ENCODE data around the gene SDK1.

The SDK1 gene

DNA sequence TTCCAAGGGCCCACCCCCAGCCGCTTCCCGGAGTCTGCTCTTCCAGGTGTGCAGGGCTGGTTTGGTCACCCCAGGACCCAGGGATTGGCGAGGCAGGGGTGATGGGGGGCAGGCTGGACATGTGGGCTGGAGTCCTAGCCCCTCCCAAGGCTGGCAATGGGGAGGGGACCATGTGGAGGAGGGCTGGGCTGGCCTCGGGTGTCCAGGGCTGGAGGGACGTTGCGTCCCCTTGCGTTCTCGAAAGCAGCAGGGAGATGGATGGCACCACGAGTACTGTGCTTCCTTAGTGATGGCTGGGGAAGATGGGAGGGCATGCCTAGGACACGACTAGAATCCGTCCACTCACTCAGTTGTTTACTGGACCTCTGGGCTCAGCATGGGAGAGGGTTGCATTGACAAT is 848.6 kb downstream of the SDK1 start:
- DNase-seq = no peak

- DNase-seq = no peak
Measured at GRCh38 chr7:4150731-4151130, 849.7 kb downstream of the SDK1 start.

- DNase-seq = no peak
Measured at GRCh38 chr7:4151524-4151923, 850.5 kb downstream of the SDK1 start.

- DNase-seq = no peak
Measured at GRCh38 chr7:4151926-4152549, 851.0 kb downstream of the SDK1 start.

DNA sequence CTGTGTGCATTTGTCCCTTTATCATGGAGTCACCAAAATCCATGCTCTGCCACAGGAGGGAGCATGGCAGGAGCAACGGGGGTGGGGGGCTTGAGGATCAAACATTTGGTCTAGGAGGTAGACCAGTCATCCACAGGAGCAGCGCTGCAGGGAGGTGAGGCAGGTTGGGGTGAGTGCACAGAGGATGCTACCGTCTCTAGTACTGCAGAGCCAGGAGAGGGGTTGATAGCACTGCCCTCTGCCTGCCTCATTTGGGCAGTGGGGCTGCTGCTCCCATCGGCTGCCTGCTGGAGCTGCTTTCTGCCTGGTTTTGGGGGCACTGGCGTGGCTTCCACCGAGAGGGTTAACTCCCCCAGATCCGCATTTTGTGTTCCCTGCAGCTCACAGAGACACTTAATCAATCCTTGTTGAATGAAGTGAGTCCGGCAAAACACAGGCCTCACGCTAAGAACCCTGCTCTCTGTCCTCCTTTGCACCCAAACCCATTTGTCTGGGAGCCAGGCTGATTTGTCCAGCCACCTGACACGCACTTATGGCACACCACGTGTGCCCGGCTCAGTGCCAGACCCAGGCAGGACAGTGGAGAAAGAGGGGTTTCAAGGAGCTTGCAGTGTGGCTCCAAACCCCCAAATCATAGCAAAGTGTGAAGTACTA is 854.0 kb downstream of the SDK1 start:
- no peak for DNase-seq

DNA sequence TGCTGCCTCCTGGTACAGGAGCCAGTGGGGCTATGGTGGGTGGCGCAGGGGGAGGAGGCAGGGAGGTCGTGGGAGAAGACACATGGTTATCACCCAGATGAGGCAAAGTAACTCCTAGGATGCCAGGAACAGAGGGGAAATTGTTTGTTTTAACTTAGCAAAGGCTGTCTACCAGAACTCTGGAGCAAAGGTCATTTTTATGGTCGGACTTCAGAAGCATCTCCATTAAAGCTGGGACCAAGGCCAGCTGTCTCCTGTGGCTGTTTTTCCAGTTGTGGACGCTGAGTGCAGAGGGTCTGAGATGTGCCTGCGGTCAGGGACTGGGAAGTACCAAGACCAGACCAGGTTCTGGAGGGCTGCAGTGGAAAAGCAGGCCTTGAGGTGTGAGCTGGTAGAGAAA is 855.1 kb downstream of the SDK1 start:
- DNase-seq = no peak

DNA sequence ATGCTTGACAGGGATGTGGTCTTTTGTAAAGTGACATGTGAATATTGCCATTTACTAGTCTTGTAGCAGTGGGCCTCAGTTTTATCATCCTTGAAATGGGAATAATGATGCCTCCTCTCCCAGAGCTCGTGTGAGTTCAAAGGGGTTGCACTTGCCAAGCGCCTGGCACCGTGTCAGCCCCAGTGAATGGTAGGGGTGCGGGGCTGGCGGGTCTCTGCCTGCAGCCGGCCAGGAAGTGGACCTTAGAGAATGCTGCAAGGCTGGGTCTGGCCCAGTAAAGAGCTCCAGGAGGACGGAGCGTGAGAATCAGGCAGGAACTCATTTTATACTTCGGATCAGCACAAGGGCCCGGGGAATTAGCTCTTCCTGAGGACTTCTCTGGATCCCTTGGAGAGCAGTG is 856.6 kb downstream of the SDK1 start:
- DNase-seq = no peak

DNA sequence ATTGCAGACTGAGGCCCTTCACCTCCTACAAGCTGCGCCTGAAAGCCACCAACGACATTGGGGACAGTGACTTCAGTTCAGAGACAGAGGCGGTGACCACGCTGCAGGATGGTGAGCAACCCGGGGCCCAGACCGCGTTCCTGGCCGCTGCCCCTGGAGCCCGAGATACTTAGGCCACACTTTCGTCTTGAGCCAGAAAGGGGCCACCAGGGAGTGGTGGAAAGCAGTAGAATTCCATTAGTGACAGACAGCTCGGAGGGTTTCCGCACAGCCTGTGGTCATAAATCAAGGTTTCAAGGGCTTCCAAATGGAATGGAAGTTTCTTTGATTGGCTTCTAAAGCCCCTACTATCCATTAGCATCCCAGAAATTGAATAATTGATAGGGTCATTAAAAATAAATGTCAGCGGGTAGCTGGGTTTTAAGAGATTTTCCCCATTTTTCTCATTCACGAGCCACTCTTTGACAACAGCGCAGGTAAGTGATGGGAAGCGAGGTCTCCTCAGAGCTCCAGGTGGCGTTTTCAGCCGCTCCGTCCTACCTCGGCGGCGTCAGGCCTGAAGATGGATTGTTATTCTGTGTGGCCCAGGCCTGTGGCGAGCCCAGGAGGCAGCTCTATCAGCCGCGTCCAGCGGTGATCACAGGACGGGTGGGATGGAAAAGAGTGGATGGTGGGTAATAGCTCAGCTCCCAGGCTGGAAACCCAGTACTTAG is 857.5 kb downstream of the SDK1 start:
- no peak for DNase-seq

DNA sequence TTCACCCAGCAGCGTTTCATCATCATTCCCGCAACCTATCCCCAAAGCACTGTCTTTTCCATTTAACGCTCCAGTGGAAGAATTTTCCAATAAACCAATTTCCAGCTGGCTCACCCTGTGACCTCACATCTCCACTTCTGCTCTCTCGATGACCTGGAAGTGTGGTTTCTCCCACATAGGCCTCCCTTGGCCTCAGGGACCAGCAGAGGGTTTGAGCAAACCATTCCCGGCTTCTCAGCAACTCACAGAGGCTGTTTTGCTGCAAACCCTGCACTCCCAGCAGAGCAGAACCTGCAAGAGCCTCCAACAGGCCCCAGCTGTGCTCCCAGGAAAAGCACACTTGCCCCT is 858.1 kb downstream of the SDK1 start:
- no peak for DNase-seq

GRCh38 chr7:4159761-4160554 is 858.9 kb downstream of the SDK1 start:
- no peak for DNase-seq

- DNase-seq = no peak
Measured at GRCh38 chr7:4162884-4163564, 862.0 kb downstream of the SDK1 start.

- DNase-seq = no peak
Measured at GRCh38 chr7:4163565-4164203, 862.6 kb downstream of the SDK1 start.

DNA sequence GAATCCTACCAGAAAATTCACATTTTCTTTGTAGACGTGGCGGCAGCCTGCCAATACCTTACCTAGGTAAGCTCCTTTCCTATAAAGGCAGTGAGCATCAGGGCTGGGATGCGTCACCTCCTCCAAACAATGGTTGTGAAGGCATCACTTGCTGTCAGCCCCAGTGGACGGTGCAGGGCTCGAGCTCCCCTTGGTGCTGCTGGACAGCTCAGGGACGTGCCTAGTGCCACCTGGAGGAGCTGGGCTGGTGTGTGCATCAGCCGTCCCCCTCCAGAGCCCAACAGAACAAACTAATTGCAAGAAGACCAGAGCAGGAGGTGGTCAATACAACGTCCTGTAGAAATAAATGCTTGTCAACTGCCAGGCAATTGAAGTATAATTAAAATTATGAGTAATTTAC is 863.5 kb downstream of the SDK1 start:
- no peak for DNase-seq

DNA sequence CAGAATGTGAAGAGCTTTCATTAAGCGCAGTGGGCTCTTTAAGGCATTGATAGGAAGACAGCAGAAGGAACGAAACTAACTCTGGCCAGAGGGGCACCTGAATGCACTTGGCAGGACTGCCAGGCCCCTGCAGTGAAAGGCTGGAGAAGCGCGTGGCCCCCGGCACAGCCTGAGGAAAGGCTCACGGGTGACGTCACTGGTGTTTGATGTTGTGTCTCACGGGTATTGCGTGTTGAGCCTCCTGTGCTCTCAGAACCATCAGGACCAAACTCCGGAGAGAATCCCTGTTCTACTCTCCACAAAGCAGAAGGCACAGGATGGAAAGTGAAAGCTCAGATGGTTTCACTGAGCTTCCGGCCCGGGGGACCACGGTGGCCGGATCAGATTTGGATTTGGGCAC is 865.3 kb downstream of the SDK1 start:
- no peak for DNase-seq

DNA sequence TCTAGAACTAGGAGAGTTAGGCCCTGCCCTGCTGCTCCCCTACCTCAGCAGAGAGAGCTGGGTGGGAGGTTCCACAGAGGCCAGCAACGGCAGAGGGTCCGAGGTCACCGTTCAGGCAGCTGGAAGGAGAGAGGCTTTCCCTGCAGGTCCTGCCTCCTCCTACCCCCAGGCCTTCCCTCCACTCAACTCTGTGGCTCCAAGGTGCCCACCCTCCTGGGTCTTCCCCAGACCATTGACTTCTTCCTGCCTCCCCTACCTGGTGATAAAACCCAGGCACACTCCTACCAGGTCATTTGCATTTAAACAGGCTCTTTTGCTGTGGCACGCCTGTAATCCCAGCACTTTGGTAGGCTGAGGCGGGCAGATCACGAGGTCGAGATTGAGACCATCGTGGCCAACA is 865.8 kb downstream of the SDK1 start:
- DNase-seq = no peak

GRCh38 chr7:4167385-4167910 is 866.4 kb downstream of the SDK1 start:
- no peak for DNase-seq

DNA sequence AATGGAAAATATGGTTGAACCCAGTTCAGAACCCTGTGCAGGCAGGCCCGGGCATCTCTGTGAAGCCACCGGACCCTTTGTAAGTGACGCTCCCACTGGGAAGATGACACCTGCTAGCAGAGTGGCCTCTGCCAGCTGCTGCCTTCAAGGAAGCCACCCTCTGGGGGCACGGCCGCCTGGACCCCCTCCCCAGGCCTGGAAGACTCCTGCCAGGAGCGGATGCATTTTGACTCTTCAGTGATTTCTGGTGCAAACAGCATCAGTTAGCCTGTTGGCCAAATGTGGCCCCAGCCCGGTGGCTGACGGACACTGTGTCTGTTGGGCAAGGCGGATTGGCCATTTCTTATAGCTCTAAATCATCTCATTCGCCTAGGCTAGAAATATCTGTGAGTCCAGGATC is 867.0 kb downstream of the SDK1 start:
- DNase-seq = no peak

- no peak for DNase-seq
Measured at GRCh38 chr7:4168541-4168940, 867.5 kb downstream of the SDK1 start.

DNA sequence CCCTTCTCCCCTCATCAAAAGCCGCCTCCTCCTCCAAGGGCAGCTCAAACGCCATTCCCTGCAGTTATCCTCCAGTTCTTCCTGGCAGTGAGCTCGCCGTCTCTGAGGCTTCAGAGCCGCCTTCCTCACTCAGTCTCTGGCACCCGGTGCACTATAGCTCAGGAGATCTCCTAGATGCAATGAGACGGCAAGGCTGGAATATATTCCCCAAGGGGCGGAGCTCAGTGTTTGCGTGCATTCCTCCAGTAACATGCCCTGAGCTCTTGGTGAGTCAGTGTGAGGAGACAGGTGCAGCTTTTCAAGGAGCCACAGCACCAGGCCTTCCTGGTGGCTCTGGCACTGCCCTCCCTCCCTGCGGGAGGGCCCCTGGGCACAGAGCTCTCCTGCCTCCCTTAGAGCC is 868.4 kb downstream of the SDK1 start:
- no peak for DNase-seq

DNA sequence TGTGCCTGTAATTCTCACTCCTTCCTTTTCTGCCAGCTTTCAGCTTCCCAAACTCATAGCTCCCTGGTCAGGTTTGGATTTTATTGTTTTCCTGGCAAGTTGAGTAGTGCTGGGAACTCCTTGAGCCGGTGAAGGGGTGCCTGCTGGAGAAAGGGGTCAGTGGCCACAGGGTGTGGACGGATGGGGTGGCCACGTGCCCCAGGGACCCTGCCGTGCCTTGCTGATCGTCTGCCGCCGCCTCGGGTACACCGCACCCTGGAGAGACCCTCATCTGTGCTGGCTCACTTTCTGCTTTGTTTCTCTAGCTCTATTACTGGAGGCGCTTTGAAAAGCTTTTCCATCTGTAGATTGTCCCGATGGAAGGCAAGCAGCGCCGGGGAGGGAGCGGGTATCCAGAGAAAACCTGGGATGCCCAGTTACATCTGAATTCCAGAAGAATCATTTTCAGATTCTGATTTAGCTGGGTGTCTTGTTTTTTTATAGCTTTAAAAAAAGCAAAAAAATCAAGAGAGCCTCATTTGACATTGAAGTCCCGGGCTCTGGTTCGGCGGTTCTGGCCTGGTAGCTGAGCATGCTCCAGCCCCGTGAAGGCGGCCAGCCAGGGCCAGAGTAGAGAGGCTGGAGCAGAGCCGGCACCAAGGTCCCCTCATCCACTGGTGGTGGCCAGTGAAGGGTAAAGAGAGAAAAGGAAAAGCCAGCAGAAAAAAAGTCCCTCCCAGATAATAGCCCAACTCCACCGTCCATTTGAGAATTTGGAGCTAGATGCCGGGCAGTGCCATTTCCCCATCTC is 870.1 kb downstream of the SDK1 start:
- no peak for DNase-seq

DNA sequence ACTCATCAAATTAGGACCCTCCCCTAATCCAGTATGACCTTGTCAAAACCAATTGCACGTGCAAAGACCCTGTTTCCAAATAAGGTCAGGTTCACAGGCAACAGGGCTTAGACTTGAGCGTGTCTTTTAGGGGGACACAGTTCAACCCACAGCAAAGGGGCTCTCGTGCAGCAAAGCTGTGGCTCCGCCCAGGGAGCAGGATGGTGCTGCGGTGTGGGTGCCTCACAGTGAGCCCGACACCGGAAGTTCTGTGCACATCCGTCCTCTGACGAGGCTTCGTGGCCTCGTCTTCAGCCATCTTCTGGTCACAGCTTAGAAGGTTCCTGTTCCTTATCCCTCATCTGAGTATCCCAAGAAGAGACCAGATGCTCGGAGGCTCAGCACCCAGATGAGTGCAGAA is 871.8 kb downstream of the SDK1 start:
- DNase-seq = no peak

- no peak for DNase-seq
Measured at GRCh38 chr7:4173615-4174014, 872.6 kb downstream of the SDK1 start.

Measured in stimulated activated CD4-positive, alpha-beta T cell treated with anti-CD3 and anti-CD28 coated beads, Interleukin-4, amount 100 ng/mL, for 4 hours (primary cell).